Left ventricle myocardium inferior (tissue), 1 donor: ENCODE results near the gene SDK2. TPM values are rescaled to one million over a fixed set of nuclear protein-coding genes. Genes with fewer than 3 reads are reported as not detected.

ENCODE experiments used
- DNase-seq: peaks from one replicate; pipeline ENCODE4 v3.0.0-alpha.2; 2020
- H3K27ac ChIP-seq: fragments of 200-600 bp; replicated peaks from 2 replicates; pipeline ENCODE4 v1.8.0; 2021
- H3K27me3 ChIP-seq: fragments of 200-600 bp; 2 replicates; pipeline ENCODE4 v1.8.0; 2021; ENCODE audit warnings: low read depth
- H3K36me3 ChIP-seq: fragments of 200-600 bp; 2 replicates; pipeline ENCODE4 v1.8.0; 2021
- H3K4me1 ChIP-seq: fragments of 200-600 bp; 2 replicates; pipeline ENCODE4 v1.8.0; 2021
- H3K4me3 ChIP-seq: fragments of 200-600 bp; 2 replicates; pipeline ENCODE4 v1.8.0; 2021; ENCODE audit warnings: mild to moderate bottlenecking, moderate library complexity
- H3K9me3 ChIP-seq: fragments of 200-600 bp; replicated peaks from 2 replicates; pipeline ENCODE4 v1.8.0; 2021
- intact Hi-C: fragments of 100-400 bp; cut with micrococcal nuclease; formaldehyde crosslinking; loops from one replicate; pipeline ENCODE4 v1.11.0; 2022
- total RNA-seq: library from RNA; stranded (reverse); fragmentation: NEBNext Ultra II Directional; extraction: Animal tissue kit (Norgen Biotek cat#: 25700); gene quantifications from one replicate; pipeline ENCODE4 v1.2.1, GENCODE V29; 2021
- TF ChIP-seq, protein P1 (sequence below): fragments of 200-600 bp; IDR thresholded peaks from 2 replicates; pipeline ENCODE4 v1.8.0; 2021; ENCODE audit warnings: antibody characterized with exemption, mild to moderate bottlenecking, borderline replicate concordance
- donor health status: DM: no; HTN: yes; CAD: no; lungs with severe emphysema.

The SDK2 gene
- total RNA-seq, 1 donor from 2014 or later, result 2.2 TPM

DNA sequence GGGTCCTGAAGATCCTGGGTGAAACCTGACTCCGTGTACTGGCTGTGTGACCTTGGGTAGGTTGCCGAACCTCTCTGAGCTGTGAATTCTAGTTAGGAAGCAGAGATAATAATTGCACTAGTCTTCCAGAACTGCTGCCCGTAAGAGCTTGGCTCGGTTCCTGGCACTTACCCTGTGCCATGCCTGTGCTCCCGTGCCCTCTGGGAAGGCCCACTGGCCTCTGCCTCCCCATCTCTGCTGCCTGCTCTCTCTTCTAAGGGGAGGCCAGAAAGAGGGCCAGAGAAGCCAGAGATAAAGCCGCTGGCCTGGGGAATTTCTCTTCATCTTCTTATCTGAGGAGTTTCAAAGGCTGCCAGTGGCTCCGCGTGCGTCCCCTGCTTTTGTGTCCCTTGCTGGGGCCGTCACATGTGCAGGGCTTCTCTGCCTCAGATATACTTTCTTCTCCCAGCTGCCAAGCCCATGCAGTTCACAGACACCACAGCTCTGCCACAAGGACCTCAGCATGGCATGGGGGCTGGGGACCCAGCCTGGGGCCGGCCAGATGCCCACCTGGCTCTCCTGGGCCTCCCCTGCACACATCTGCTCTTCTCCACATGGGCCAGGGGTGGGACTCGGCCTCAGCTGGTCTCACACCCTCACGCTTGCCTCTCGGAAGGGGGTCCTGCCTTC lies 145.2 kb downstream of the SDK2 start:
- peaks cover 7% of the 10 kb centered on the region for H3K4me1 ChIP-seq
- no peak overlapping the region for H3K4me3 ChIP-seq
- no peak overlapping the region for H3K27ac ChIP-seq
- no peaks in the 10 kb centered on the region for H3K36me3 ChIP-seq
- TF ChIP-seq, protein P1, sequence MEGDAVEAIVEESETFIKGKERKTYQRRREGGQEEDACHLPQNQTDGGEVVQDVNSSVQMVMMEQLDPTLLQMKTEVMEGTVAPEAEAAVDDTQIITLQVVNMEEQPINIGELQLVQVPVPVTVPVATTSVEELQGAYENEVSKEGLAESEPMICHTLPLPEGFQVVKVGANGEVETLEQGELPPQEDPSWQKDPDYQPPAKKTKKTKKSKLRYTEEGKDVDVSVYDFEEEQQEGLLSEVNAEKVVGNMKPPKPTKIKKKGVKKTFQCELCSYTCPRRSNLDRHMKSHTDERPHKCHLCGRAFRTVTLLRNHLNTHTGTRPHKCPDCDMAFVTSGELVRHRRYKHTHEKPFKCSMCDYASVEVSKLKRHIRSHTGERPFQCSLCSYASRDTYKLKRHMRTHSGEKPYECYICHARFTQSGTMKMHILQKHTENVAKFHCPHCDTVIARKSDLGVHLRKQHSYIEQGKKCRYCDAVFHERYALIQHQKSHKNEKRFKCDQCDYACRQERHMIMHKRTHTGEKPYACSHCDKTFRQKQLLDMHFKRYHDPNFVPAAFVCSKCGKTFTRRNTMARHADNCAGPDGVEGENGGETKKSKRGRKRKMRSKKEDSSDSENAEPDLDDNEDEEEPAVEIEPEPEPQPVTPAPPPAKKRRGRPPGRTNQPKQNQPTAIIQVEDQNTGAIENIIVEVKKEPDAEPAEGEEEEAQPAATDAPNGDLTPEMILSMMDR, result no peak
- DNase-seq, result peak; percentile 23
- peaks cover 40% of the 10 kb centered on the region for H3K27me3 ChIP-seq
- no peaks in the 10 kb centered on the region for H3K9me3 ChIP-seq
- intact Hi-C loops, result no loop called here

GRCh38 chr17:73498176-73498575 lies 146.1 kb downstream of the SDK2 start:
- no peak overlapping the region for H3K27ac ChIP-seq
- intact Hi-C loops, result no loop called here
- DNase-seq, result no peak
- TF ChIP-seq, protein P1, result no peak
- H3K4me3 ChIP-seq, result no peak overlapping the region
- peaks cover 49% of the 10 kb centered on the region for H3K27me3 ChIP-seq
- H3K4me1 ChIP-seq, result peaks cover 7% of the 10 kb centered on the region
- H3K9me3 ChIP-seq, result no peaks in the 10 kb centered on the region
- no peaks in the 10 kb centered on the region for H3K36me3 ChIP-seq

- no peak for DNase-seq
- Histone ChIP-seq H3K27ac (no peak overlapping the region), H3K27me3 (peaks cover 53% of the 10 kb centered on the region), H3K9me3 (no peaks in the 10 kb centered on the region), H3K4me1 (peaks cover 7% of the 10 kb centered on the region), H3K4me3 (no peak overlapping the region), H3K36me3 (no peaks in the 10 kb centered on the region)
- TF ChIP-seq, protein P1, result no peak
- intact Hi-C loops, result no loop called here
Observed at GRCh38 chr17:73497721-73498120, 146.5 kb downstream of the SDK2 start.

GRCh38 chr17:73496232-73496631 lies 148.0 kb downstream of the SDK2 start:
- H3K27me3 ChIP-seq, result peaks cover 62% of the 10 kb centered on the region
- no peak overlapping the region for H3K27ac ChIP-seq
- DNase-seq, result no peak
- H3K9me3 ChIP-seq, result no peaks in the 10 kb centered on the region
- TF ChIP-seq, protein P1, result no peak
- H3K4me3 ChIP-seq, result no peak overlapping the region
- H3K36me3 ChIP-seq, result no peaks in the 10 kb centered on the region
- intact Hi-C loops, result no loop called here
- peaks cover 7% of the 10 kb centered on the region for H3K4me1 ChIP-seq

DNA sequence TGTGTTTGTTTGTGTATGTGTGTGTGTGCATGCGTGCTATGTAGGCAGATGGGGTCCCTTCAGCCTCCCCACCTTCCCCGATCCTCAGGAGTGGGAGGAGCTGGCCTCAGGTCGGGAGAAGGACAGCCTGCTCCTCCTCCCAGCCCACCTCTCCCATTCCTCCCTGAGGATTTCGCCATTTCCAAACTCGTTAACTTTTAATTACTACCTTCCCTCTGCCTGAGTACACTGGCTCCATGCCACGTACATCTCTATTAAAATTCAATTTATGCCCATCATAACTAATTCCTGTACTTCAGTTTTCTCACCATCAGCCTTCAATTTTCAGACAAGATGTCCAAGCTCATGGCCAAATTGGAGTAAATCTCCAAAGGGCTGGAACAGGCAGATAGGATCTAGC lies 148.6 kb downstream of the SDK2 start:
- intact Hi-C loops, result no loop called here
- Histone ChIP-seq H3K4me3 (no peak overlapping the region), H3K27me3 (peaks cover 62% of the 10 kb centered on the region)

More for the DNA sequence above, 148.6 kb downstream of the SDK2 start:
- no peaks in the 10 kb centered on the region for H3K9me3 ChIP-seq
- peaks cover 7% of the 10 kb centered on the region for H3K4me1 ChIP-seq
- no peaks in the 10 kb centered on the region for H3K36me3 ChIP-seq
- H3K27ac ChIP-seq, result no peak overlapping the region
- TF ChIP-seq, protein P1, result no peak
- DNase-seq, result no peak
